Mucosa of stomach (tissue), 1 donor: ENCODE results near the gene CLINT1.

Source experiments
- H3K27me3 ChIP-seq: one replicate; pipeline ENCODE4 v1.7.0; 2013; ENCODE audit warnings: mild to moderate bottlenecking, low read length; ENCODE audit not compliant: control insufficient read depth, insufficient read depth
- H3K36me3 ChIP-seq: one replicate; pipeline ENCODE4 v1.7.0; 2013; ENCODE audit warnings: low read length; ENCODE audit not compliant: control insufficient read depth, insufficient read depth
- H3K4me1 ChIP-seq: one replicate; pipeline ENCODE4 v1.7.0; 2013; ENCODE audit warnings: mild to moderate bottlenecking, low read length; ENCODE audit not compliant: control insufficient read depth, insufficient read depth
- H3K4me3 ChIP-seq: one replicate; pipeline ENCODE4 v1.7.0; 2013; ENCODE audit warnings: low read length
- H3K9ac ChIP-seq: one replicate; pipeline ENCODE4 v1.7.0; 2013; ENCODE audit warnings: mild to moderate bottlenecking, low read length, moderate library complexity
- H3K9me3 ChIP-seq: one replicate; pipeline ENCODE4 v1.7.0; 2013; ENCODE audit warnings: mild to moderate bottlenecking, low read length, moderate library complexity; ENCODE audit not compliant: control insufficient read depth
- donor health status: Pancreatic carcinoma.

The CLINT1 gene

DNA sequence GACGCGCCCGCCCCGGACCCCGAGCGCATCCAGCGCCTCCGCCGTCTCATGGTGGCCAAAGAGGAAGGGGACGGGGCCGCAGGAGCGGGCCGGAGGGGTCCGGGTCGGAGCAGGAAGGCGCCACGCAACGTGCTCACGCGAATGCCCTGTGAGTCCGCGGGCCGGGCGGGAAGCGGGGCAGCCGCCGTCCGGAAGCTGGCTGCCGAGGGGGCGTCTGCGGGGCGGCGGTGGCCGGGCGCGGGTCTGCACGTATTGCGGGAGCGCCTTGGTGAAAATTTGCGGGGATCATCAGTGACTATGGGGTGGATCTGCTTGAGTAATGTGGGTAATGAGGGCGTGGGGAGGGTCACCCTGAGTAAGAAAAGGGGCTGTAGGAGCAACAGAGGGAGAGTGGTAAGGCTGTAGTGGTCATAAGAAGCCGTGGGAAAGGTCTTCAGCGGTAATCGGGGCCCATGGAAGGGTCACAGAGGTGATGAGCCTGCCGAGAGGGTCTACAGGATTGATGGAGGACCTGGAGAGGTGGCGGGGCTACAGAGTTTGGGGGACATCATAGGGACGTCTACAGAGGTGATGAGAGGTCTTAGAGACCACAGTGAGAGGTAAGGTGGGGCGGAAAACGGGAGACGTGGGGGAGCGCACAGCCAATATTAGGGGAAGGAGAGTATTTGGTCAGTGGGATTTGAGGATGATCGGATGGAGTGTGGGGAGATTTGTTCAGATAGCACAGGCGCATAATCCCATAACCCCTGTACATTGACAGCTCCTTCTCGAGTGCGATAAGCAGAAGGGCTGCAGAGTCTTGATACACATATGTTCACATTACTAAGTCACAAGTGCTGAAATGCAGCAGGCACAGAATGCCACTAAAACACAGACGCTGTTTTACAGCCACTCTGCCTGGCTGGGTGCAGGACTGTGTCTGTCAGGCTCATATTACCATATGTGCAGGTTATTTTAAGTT lies 114.6 kb downstream of the CLINT1 start:
- H3K36me3 ChIP-seq, result no peaks in the 10 kb centered on the region
- peak overlapping the region; percentile 67 for H3K4me3 ChIP-seq
- peak overlapping the region; percentile 77 for H3K9ac ChIP-seq
- peaks cover 10% of the 10 kb centered on the region for H3K4me1 ChIP-seq
- H3K9me3 ChIP-seq, result no peaks in the 10 kb centered on the region
- H3K27me3 ChIP-seq, result no peaks in the 10 kb centered on the region

GRCh38 chr5:157743163-157744050 lies 115.5 kb downstream of the CLINT1 start, which contains the start of gene LSM11:
Gene LSM11 (plus strand): TSS chr5:157743712. CDS start chr5:157743751, 39 bp downstream.
- H3K9ac ChIP-seq, result peak within 1 kb of the TSS; percentile 77
- H3K9me3 ChIP-seq, result no peaks in the 10 kb centered on the region
- no peaks in the 10 kb centered on the region for H3K27me3 ChIP-seq
- H3K4me1 ChIP-seq, result peaks cover 10% of the 10 kb centered on the region
- H3K36me3 ChIP-seq, result no peaks in the 10 kb centered on the region
- H3K4me3 ChIP-seq, result peak within 1 kb of the TSS; percentile 67

GRCh38 chr5:157741131-157741530 lies 117.8 kb downstream of the CLINT1 start:
- H3K4me1 ChIP-seq, result peaks cover 10% of the 10 kb centered on the region
- no peaks in the 10 kb centered on the region for H3K36me3 ChIP-seq
- no peak overlapping the region for H3K9ac ChIP-seq
- H3K9me3 ChIP-seq, result no peaks in the 10 kb centered on the region
- no peaks in the 10 kb centered on the region for H3K27me3 ChIP-seq
- no peak overlapping the region for H3K4me3 ChIP-seq

GRCh38 chr5:157740229-157740610 lies 118.7 kb downstream of the CLINT1 start:
- Histone ChIP-seq H3K9me3 (no peaks in the 10 kb centered on the region), H3K9ac (no peak overlapping the region), H3K4me3 (no peak overlapping the region), H3K4me1 (peaks cover 10% of the 10 kb centered on the region), H3K36me3 (no peaks in the 10 kb centered on the region), H3K27me3 (no peaks in the 10 kb centered on the region)

DNA sequence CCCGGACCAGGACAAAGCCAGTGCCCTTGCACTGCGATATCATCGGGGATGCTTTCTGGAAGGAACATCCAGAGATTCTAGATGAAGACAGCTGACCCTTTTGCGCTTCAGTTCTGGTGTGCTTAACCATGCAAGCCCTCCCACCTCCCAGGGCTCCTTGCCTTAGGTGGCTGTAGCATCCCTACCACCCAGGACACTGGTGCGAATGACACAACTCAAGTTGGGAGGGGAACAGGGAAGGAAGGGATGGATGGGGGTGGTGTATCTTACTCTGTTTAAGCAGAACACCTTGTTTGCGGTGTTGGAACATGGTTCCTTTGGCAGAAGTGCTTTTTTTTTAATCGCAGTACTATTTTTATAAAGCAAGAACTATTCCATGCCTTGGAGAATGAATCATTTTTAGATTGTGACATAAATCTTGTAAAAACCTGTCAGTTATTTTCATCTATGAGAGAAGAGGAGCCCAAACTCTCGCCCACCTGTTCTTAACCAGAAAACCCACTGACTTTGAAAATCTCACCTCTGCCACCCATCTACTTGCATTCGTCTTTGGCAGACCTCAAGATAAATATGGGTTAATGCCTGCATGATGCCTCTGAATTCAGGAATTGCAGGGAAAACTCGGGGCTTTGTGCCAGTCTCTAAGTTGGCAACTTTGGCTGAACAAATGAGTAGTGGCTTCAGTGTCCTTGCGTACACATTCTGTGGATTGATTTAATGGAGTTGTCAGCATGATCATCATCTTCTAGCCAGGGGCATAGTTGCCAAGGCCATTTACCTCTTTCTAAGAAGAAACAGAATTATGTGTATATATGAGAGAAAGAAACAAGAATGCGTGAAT lies 119.3 kb downstream of the CLINT1 start:
- H3K36me3 ChIP-seq, result no peaks in the 10 kb centered on the region
- no peak overlapping the region for H3K9ac ChIP-seq
- no peaks in the 10 kb centered on the region for H3K27me3 ChIP-seq
- H3K4me3 ChIP-seq, result no peak overlapping the region
- H3K4me1 ChIP-seq, result peaks cover 10% of the 10 kb centered on the region
- H3K9me3 ChIP-seq, result no peaks in the 10 kb centered on the region

GRCh38 chr5:157735991-157736390 lies 123.0 kb downstream of the CLINT1 start:
- no peaks in the 10 kb centered on the region for H3K27me3 ChIP-seq
- H3K4me1 ChIP-seq, result peaks cover 4% of the 10 kb centered on the region
- H3K9ac ChIP-seq, result no peak overlapping the region
- H3K4me3 ChIP-seq, result no peak overlapping the region
- no peaks in the 10 kb centered on the region for H3K36me3 ChIP-seq
- no peaks in the 10 kb centered on the region for H3K9me3 ChIP-seq
